Ectodermal cell (in vitro differentiated cells): ENCODE measurements around the gene DGKD.
A peak's percentile ranks its signal among the peaks of the same experiment; 100 is the strongest.
"Not testable (repeated sequence)": the region's sequence is repeated elsewhere in the genome, so short reads cannot be mapped to it uniquely, and the experiment has no call there.

ENCODE experiments used
- H3K27ac ChIP-seq: 2 replicates; pipeline ENCODE4 v1.7.0; 2013; ENCODE audit warnings: mild to moderate bottlenecking, low read depth, low read length; ENCODE audit not compliant: insufficient read depth, poor library complexity, severe bottlenecking
- H3K27me3 ChIP-seq: 2 replicates; pipeline ENCODE4 v1.7.0; 2013; ENCODE audit warnings: mild to moderate bottlenecking, low read length; ENCODE audit not compliant: insufficient read depth, control insufficient read depth, poor library complexity, severe bottlenecking
- H3K36me3 ChIP-seq: one replicate; pipeline ENCODE4 v1.7.0; 2013; ENCODE audit warnings: low read length; ENCODE audit not compliant: control insufficient read depth, insufficient read depth
- H3K4me1 ChIP-seq: one replicate; pipeline ENCODE4 v1.7.0; 2013; ENCODE audit warnings: low read length; ENCODE audit not compliant: control insufficient read depth, insufficient read depth
- H3K4me3 ChIP-seq: 2 replicates; pipeline ENCODE4 v1.7.0; 2013; ENCODE audit warnings: low read depth, low read length, control low read depth; ENCODE audit not compliant: insufficient read depth
- H3K9me3 ChIP-seq: 2 replicates; pipeline ENCODE4 v1.7.0; 2013; ENCODE audit warnings: mild to moderate bottlenecking, low read length, moderate library complexity; ENCODE audit not compliant: control insufficient read depth
- WGBS, 2 experiments: methylation state at CpG; one replicate each; pipeline ENCODE4 v1.1.7; 2013; ENCODE audit warnings: missing lambda C conversion rate in 2 of 2; 5-methylcytosine and 5-hydroxymethylcytosine counted together

DGKD gene

GRCh38 chr2:233384015-233384414, 29.7 kb downstream of the DGKD start:
- no peaks in the 10 kb centered on the region for H3K36me3 ChIP-seq
- H3K4me3 ChIP-seq, result no peak overlapping the region
- no peak overlapping the region for H3K27ac ChIP-seq
- H3K4me1 ChIP-seq, result peaks cover 13% of the 10 kb centered on the region
- 93% methylated on average over 10 of the region's 10 CpGs for WGBS, 2 experiments
- H3K27me3 ChIP-seq, result no peaks in the 10 kb centered on the region
- no peaks in the 10 kb centered on the region for H3K9me3 ChIP-seq

DNA sequence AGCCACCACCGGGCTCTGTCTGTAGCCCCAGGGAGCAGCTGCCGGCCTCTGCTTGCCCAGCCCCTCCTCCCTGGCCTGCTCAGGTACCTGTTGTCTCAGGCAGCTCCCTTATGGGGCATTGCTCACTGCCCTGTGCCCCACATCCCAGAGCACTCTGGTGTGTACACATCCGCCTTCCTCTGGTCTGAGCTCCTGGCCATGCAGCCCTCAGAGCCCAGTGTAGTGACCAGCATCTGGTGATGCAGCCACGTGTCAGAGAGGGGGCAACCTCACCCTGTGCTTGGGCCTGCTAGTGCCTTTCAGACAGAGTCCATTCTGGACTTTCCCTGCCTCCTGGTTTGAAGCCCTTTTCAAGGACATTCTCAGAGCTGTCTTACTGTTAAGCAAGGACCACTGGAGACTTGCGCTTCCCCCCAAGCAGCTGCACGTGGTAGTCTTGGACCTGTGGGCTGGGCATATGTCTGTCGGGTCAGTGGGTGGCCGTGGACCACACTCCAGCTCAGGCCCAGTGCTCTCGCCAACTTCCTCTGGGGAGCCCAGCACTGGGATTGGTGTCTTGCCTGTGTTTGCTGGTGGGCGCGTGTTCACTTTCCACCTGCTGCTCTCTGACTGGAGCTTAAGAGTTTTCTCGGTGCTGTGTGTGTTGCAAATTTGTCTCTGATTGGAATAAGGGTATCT, 30.7 kb downstream of the DGKD start:
- Histone ChIP-seq H3K9me3 (no peaks in the 10 kb centered on the region), H3K4me3 (no peak overlapping the region), H3K27ac (no peak overlapping the region), H3K4me1 (peaks cover 13% of the 10 kb centered on the region), H3K36me3 (no peaks in the 10 kb centered on the region), H3K27me3 (no peaks in the 10 kb centered on the region)
- WGBS, 2 experiments, result 89% methylated on average over 12 of the region's 12 CpGs

- Histone ChIP-seq H3K4me1 (peaks cover 13% of the 10 kb centered on the region), H3K4me3 (no peak overlapping the region), H3K27me3 (no peaks in the 10 kb centered on the region), H3K27ac (peak overlapping the region; percentile 16), H3K36me3 (no peaks in the 10 kb centered on the region), H3K9me3 (no peaks in the 10 kb centered on the region)
- 92 to 94% methylated on average over 14 of the region's 14 CpGs for WGBS, 2 experiments
Measured at GRCh38 chr2:233385489-233386044, 31.3 kb downstream of the DGKD start.

GRCh38 chr2:233386382-233387041, 32.2 kb downstream of the DGKD start:
- Histone ChIP-seq H3K36me3 (no peaks in the 10 kb centered on the region), H3K4me3 (no peak overlapping the region), H3K9me3 (no peaks in the 10 kb centered on the region), H3K27me3 (no peaks in the 10 kb centered on the region), H3K27ac (no peak overlapping the region), H3K4me1 (peaks cover 13% of the 10 kb centered on the region)
- WGBS, 2 experiments, result 94 to 96% methylated on average over 13 of the region's 13 CpGs

DNA sequence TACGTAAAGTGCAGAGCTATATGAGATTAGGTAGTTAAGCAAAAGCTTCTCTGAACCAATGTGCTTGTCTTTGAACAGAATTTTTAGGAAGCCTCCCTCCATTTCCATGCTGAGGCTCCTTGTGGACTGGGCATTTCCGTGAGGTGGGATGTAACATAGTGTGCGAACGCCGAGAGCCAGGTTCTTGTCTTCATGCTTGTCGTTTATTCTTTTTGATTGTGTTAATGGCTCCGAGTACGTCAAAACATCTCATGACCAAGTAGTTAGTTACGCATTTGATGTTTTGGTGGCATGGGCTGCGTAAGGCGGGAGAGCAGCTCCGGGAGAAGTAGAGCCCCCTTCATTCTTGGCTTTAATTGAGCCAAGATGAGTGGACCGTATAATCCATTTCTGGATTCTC, 32.9 kb downstream of the DGKD start:
- Histone ChIP-seq H3K4me3 (no peak overlapping the region), H3K27me3 (no peaks in the 10 kb centered on the region), H3K9me3 (no peaks in the 10 kb centered on the region), H3K4me1 (peaks cover 13% of the 10 kb centered on the region), H3K27ac (no peak overlapping the region), H3K36me3 (no peaks in the 10 kb centered on the region)
- WGBS, 2 experiments, result 94 to 95% methylated on average over 13 of the region's 13 CpGs

DNA sequence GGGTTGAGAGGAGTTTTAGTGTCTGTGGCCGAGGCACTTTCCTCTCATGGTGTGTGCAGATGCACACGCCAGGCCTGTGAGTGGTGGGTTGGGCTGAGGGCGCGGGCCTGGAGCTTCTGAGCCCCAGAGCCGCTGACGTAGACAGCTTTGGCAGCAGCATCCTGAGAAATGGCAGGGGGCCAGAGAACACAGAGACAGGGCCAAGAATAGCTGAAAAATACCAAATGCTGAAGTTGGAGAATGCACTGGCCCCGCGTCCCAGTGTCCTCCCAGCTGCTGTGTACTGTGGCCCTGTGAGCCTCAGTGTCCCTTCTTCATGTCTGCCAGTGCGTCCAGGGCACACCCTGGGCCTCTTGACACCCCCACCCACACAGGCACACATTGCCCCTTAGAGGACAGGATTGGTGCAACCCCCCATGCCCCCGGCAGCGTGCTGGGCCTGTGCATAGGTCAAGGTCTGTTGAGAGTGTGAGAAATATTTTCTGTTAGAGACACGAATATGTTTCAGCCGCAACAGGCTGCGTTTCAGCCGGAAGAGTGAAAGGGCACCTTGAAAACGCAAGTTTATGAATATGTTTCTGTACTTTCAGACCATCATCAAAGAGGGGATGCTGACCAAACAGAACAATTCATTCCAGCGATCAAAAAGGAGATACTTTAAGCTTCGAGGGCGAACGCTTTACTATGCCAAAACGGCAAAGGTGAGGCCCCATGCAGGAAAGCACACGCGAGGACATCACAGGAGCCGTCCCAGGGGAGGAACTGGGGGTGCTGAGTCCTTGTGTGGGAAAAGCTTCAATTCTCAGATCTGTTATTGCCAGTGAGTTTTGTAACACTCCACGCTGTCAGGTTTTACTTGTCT, 33.6 kb downstream of the DGKD start:
- H3K36me3 ChIP-seq, result no peaks in the 10 kb centered on the region
- no peak overlapping the region for H3K27ac ChIP-seq
- H3K27me3 ChIP-seq, result no peaks in the 10 kb centered on the region
- H3K4me3 ChIP-seq, result no peak overlapping the region
- 91 to 93% methylated on average over 25 of the region's 25 CpGs for WGBS, 2 experiments
- H3K9me3 ChIP-seq, result no peaks in the 10 kb centered on the region
- peaks cover 13% of the 10 kb centered on the region for H3K4me1 ChIP-seq

DNA sequence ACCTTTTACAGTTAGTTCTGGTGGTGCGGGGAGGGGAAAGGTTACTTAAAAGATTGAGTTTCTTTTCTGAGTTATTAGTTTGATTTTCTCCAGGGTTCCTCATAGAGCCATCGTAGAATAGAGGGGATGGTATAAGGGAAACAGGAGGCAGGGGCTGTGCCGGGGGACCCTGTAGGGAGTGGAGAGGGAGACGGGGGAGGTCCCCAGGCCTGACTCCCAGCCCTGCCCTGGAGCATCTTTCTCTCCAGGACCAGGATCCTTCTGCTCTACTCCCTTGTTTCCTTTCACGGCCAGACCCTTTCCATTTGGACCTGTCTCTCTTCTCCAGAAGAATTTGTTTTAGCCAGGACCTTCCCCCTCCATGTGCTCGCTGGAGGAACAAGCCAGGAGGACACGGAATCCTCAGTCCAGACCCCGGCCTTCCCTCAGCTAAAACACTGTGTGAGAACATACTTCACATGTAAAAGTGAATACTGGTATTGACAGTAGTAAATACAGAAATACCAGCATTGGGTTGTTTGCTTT, 35.4 kb downstream of the DGKD start:
- Histone ChIP-seq H3K27ac (no peak overlapping the region), H3K9me3 (no peaks in the 10 kb centered on the region), H3K4me1 (peaks cover 6% of the 10 kb centered on the region), H3K4me3 (no peak overlapping the region), H3K36me3 (no peaks in the 10 kb centered on the region), H3K27me3 (no peaks in the 10 kb centered on the region)
- WGBS, 2 experiments, result 90 to 94% methylated on average over 8 of the region's 8 CpGs

GRCh38 chr2:233395687-233396086, 41.4 kb downstream of the DGKD start:
- WGBS, 2 experiments, result 94 to 96% methylated on average over 7 of the region's 7 CpGs
- H3K27me3 ChIP-seq, result no peaks in the 10 kb centered on the region
- no peaks in the 10 kb centered on the region for H3K9me3 ChIP-seq
- no peaks in the 10 kb centered on the region for H3K4me1 ChIP-seq
- H3K36me3 ChIP-seq, result no peaks in the 10 kb centered on the region
- H3K4me3 ChIP-seq, result no peak overlapping the region
- H3K27ac ChIP-seq, result no peak overlapping the region

DNA sequence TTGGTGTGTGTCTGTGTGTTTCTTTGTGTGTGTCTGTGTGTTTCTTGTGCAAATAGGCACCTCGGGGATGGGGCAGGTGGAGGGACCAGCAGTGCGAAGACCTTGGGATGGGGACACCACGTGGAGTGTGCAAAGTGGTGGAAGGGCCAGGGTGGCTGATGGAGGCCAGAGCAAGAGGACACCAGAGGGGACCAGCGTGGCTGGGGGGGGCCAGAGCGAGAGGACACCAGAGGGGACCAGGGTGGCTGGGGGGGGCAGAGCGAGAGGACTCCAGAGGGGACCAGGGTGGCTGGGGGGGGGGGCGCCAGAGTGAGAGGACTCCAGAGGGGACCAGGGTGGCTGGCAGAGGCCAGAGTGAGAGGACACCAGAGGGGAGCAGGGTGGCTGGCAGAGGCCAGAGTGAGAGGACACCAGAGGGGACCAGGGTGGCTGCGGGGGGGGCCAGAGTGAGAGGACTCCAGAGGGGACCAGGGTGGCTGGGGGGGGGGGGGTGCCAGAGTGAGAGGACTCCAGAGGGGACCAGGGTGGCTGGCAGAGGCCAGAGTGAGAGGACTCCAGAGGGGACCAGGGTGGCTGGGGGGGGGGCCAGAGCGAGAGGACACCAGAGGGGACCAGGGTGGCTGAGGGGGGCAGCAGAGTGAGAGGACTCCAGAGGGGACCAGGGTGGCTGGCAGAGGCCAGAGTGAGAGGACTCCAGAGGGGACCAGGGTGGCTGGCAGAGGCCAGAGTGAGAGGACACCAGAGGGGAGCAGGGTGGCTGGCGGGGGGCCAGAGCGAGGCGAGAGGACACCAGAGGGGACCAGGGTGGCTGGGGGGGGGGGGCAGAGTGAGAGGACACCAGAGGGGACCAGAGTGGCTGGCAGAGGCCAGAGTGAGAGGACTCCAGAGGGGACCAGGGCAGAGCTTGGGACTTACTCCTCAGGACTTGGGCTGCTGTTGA, 42.7 kb downstream of the DGKD start:
- H3K4me3 ChIP-seq, H3K36me3 ChIP-seq: not testable (repeated sequence)
- 94 to 95% methylated on average over 12 of the region's 12 CpGs for WGBS, 2 experiments

More for the DNA sequence above, 42.7 kb downstream of the DGKD start:
- H3K4me1 ChIP-seq, H3K27me3 ChIP-seq, H3K27ac ChIP-seq, H3K9me3 ChIP-seq: not testable (repeated sequence)
